ENCODE results near the gene MS4A6E.

The MS4A6E gene

GRCh38 chr11:60390419-60390818 lies 63.4 kb downstream of the MS4A6E start:
- no peak overlapping the region for H3K27ac ChIP-seq
- no peaks in the 10 kb centered on the region for H3K36me3 ChIP-seq (ENCODE audit: insufficient read depth)
- H3K79me2 ChIP-seq (ENCODE audit: insufficient read depth, low read depth) = no peaks in the 10 kb centered on the region
- H3K4me2 ChIP-seq = no peak overlapping the region
- no peaks in the 10 kb centered on the region for H3K4me1 ChIP-seq (ENCODE audit: low read depth, poor library complexity, severe bottlenecking)
- no peaks in the 10 kb centered on the region; the same call in 1 of the 2 replicates for H3K27me3 ChIP-seq (ENCODE audit: insufficient read depth, low read depth)
- no peak overlapping the region for H2AFZ ChIP-seq (ENCODE audit: low read depth)
- H3K9ac ChIP-seq = no peak overlapping the region
- TF ChIP-seq, protein P1, sequence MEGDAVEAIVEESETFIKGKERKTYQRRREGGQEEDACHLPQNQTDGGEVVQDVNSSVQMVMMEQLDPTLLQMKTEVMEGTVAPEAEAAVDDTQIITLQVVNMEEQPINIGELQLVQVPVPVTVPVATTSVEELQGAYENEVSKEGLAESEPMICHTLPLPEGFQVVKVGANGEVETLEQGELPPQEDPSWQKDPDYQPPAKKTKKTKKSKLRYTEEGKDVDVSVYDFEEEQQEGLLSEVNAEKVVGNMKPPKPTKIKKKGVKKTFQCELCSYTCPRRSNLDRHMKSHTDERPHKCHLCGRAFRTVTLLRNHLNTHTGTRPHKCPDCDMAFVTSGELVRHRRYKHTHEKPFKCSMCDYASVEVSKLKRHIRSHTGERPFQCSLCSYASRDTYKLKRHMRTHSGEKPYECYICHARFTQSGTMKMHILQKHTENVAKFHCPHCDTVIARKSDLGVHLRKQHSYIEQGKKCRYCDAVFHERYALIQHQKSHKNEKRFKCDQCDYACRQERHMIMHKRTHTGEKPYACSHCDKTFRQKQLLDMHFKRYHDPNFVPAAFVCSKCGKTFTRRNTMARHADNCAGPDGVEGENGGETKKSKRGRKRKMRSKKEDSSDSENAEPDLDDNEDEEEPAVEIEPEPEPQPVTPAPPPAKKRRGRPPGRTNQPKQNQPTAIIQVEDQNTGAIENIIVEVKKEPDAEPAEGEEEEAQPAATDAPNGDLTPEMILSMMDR (conservative IDR thresholded peaks at IDR 0.05; ENCODE audit: low read depth, low read length) = no peak
- no peaks in the 10 kb centered on the region for H4K20me1 ChIP-seq (ENCODE audit: insufficient read depth)
- no peak overlapping the region for H3K4me3 ChIP-seq (IDR thresholded peaks at IDR 0.05; ENCODE audit: insufficient read depth, low read depth, low read length)

Data from KMS-11 (cell line).